Activated CD4-positive, alpha-beta memory T cell treated with anti-CD3 and anti-CD28 coated beads, Interleukin-2, amount 10 ng/mL, durations not matched to agents 7 days and 5 days (primary cell): ENCODE data around the gene PHB1. TPM values are rescaled to one million over a fixed set of nuclear protein-coding genes. Genes with fewer than 3 reads are reported as not detected.
A peak's percentile ranks its signal among the peaks of the same experiment; 100 is the strongest.

Experiments
- CTCF ChIA-PET: fragments of 350-600 bp; sonication (Branson Sonifier 250); formaldehyde crosslinking; loops from one replicate; lab custom pipeline; 2021; ENCODE audit warnings: antibody characterized with exemption, inconsistent platforms; lab: Charles Lee
- POLR2A ChIA-PET: fragments of 350-600 bp; sonication (Branson Sonifier 250); formaldehyde crosslinking; loops from one replicate; lab custom pipeline; 2021; ENCODE audit warnings: antibody characterized with exemption; lab: Charles Lee
- DNase-seq: peaks from one replicate; pipeline ENCODE4 v3.0.0-alpha.2; 2020
- H3K27ac Mint-ChIP-seq: one replicate; pipeline ENCODE4 v1.8.0; 2021; ENCODE audit warnings: mild to moderate bottlenecking, mixed read lengths
- H3K27me3 Mint-ChIP-seq: one replicate; pipeline ENCODE4 v1.8.0; 2021; ENCODE audit warnings: mixed read lengths
- H3K36me3 Mint-ChIP-seq: one replicate; pipeline ENCODE4 v1.8.0; 2021; ENCODE audit warnings: low read depth, mixed read lengths
- H3K4me1 Mint-ChIP-seq: one replicate; pipeline ENCODE4 v1.8.0; 2021; ENCODE audit warnings: mixed read lengths
- H3K4me3 Mint-ChIP-seq: one replicate; pipeline ENCODE4 v1.8.0; 2021; ENCODE audit warnings: mild to moderate bottlenecking, mixed read lengths
- H3K9me3 Mint-ChIP-seq: one replicate; pipeline ENCODE4 v1.8.0; 2021; ENCODE audit warnings: mixed read lengths
- total RNA-seq, 2 experiments: library from RNA; stranded (reverse); gene quantifications; one replicate each; pipeline ENCODE4 v1.2.3, GENCODE V29; 2021

The PHB1 gene
- total RNA-seq, 2 experiments from 2014 or later: 103 to 105 TPM

DNA sequence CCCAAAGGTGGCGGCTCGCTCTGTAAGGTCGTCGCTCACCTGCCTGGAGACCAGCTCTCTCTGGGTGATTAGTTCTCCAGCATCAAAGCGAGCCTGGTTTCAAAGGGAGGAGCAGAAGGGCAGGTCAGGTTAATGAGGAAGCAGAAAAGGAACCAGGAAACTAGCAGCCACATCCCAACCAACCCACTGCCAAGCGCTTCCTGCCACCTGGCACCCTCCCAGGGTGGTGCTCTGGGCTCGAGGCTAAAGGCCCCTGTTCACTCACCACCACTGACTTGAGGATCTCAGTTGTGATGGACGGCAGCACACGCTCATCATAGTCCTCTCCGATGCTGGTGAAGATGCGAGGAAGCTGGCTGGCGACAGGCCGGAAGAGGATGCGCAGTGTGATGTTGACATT is 5.6 kb downstream of the PHB1 start:
- Mint-ChIP-seq H3K27me3 (no peaks in the 10 kb centered on the region), H3K4me3 (no peak overlapping the region), H3K4me1 (peaks cover 33% of the 10 kb centered on the region), H3K9me3 (no peaks in the 10 kb centered on the region), H3K27ac (no peak overlapping the region), H3K36me3 (peaks cover 64% of the 10 kb centered on the region)
- ChIA-PET CTCF (interaction anchor here (0.7 to 8.5 kb wide), 10 partner anchors 10 to 496 kb away, joined by 3 to 144 read pairs (median 7); no protein-coding TSS in a partner anchor), POLR2A (no interaction called here)
- no peak for DNase-seq

DNA sequence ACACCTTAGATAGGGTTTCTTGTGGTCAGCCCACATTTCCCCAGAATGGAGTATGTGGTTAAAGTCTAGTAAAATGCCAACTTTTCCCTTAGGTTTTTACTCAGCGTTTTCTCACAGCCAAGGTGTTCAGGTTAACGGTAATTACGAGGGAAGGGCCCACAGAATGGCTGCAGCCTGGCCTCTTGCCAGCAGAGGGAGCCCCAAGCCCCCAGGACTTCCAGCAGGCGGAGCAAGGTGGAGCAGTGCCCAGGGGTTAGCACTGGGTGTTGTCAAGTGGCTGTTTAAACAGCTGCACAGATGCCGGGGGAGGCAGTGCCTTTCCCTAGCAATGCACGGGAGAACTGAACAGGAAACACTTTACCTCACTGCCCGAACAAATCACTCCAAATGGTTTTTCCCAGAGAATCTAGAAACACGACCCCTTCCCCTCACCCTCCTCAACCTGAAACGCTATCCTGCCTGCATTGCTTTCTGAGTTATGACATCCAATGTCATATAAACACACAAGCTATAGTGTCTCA is 6.6 kb downstream of the PHB1 start:
- peak; percentile 87 for DNase-seq
- Mint-ChIP-seq H3K4me1 (peaks cover 34% of the 10 kb centered on the region), H3K36me3 (peaks cover 71% of the 10 kb centered on the region), H3K27ac (peak overlapping the region; percentile 35), H3K4me3 (no peak overlapping the region), H3K27me3 (no peaks in the 10 kb centered on the region), H3K9me3 (no peaks in the 10 kb centered on the region)
- ChIA-PET CTCF (interaction anchor here (0.5 to 8.5 kb wide), 26 partner anchors 8 to 497 kb away, joined by 3 to 144 read pairs (median 4); no protein-coding TSS in a partner anchor), POLR2A (interaction anchor here (0.6 to 1.6 kb wide), 3 partner anchors 148 to 300 kb away, joined by 3 to 7 read pairs (median 4); partner anchors contain the start of gene SLC35B1)

DNA sequence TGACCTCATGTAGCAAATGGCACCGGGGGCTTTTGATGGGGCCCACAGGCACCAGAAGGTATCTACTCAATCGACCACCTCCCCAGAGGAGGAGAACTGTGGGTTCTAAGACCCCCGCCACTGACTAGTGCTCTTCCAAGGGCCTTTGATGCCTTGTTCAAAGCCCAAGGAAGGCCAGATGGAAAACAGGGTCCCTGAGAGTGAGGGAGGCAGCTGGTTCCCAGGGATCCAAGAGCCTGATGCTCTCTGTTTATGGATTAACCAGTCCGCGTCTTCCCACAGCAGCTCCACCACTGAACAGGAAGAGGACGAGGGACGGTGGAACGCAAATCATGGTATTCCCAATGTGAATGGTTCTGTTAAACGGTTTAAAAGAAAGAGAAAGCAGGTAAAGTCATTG is 7.6 kb downstream of the PHB1 start:
- no peak for DNase-seq
- ChIA-PET CTCF (interaction anchor here (0.7 to 8.5 kb wide), 15 partner anchors 8 to 149 kb away, joined by 3 to 144 read pairs (median 6); no protein-coding TSS in a partner anchor), POLR2A (interaction anchor here (1.2 to 1.6 kb wide), 2 partner anchors 149 to 301 kb away, joined by 3 to 7 read pairs; partner anchors contain the start of gene SLC35B1)
- Mint-ChIP-seq H3K4me1 (peaks cover 34% of the 10 kb centered on the region), H3K4me3 (no peak overlapping the region), H3K9me3 (no peaks in the 10 kb centered on the region), H3K36me3 (peaks cover 74% of the 10 kb centered on the region), H3K27ac (no peak overlapping the region), H3K27me3 (no peaks in the 10 kb centered on the region)

DNA sequence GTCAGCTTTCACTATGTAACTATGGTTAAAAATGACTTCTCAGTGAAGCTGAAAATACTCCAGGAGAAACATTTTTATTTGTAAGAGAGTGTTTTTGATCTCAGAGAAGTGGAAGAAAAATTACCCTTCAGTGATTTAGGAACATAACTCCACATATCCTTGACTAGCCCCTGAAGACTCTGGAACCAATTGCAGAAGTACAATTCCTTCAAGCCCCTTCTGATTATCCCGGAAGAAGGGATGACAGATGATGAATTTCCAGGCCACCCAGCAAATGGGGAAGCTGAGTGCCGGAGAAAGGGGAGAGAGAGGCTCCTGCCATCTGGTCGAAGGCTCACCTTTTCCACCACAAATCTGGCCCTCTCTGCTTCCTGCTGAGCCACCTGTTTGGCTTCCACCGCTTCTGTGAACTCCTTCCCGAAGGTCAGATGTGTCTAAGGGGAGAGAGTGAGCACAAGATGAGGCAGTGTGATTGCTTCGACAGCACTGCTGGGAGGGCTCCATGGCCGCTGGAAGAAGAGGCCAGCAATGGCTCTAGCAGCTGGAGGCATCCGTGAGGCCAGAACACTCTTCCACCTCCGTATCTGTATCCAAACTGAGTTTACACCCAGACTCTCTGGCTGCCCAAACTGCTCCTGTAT is 8.1 kb downstream of the PHB1 start:
- Mint-ChIP-seq H3K9me3 (no peaks in the 10 kb centered on the region), H3K4me1 (peaks cover 31% of the 10 kb centered on the region), H3K27me3 (no peaks in the 10 kb centered on the region), H3K27ac (no peak overlapping the region), H3K4me3 (no peak overlapping the region), H3K36me3 (peaks cover 68% of the 10 kb centered on the region)
- POLR2A ChIA-PET: no interaction called here
- CTCF ChIA-PET: interaction anchor here (0.6 to 8.5 kb wide), 7 partner anchors 17 to 256 kb away, joined by 3 to 144 read pairs (median 7); no protein-coding TSS in a partner anchor
- no peak for DNase-seq

DNA sequence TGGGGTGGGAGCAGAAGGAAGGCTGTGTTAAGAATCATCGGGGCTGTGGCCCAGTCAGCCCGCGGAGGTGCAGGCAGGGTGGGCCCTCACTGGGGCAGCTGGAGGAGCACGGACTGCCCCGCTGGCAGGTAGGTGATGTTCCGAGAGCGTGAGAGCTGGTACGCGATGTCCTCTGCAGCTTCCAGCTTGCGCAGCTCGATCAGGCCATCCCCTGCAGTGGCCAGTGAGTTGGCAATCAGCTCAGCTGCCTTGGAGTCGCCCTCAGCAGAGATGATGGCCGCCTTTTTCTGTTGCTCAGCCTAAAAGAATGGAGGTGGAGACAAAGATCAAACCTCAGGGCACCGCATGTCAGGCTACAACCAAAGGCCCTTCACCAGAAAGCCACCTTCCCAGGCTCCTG is 9.8 kb downstream of the PHB1 start:
- ChIA-PET POLR2A (no interaction called here), CTCF (interaction anchor here (0.6 to 1.7 kb wide), 2 partner anchors 23 to 152 kb away, joined by 3 to 7 read pairs; no protein-coding TSS in a partner anchor)
- Mint-ChIP-seq H3K4me1 (peaks cover 31% of the 10 kb centered on the region), H3K9me3 (no peaks in the 10 kb centered on the region), H3K36me3 (peaks cover 62% of the 10 kb centered on the region), H3K27me3 (no peaks in the 10 kb centered on the region), H3K4me3 (no peak overlapping the region), H3K27ac (no peak overlapping the region)
- no peak for DNase-seq

DNA sequence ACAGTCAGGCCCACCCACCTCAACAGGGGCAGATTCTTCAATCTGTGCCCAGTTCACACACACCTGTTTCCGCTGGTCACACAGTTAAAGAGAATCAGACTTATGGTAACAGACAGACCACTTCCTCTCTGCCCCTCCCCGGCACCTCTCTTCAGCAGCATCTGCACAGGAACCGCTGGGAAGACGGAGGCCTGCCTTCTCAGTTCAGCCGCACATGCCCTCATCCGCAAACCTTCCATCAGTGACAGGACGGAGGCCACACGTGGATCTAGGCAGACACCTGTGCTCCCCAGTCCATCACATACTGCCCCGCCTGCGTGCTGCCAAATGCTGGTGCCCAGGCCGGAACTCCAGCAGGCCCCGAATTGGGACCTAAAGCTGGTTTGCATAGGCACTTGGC is 10.3 kb downstream of the PHB1 start:
- H3K36me3 Mint-ChIP-seq: peaks cover 60% of the 10 kb centered on the region
- H3K27me3 Mint-ChIP-seq: no peaks in the 10 kb centered on the region
- POLR2A ChIA-PET: no interaction called here
- peaks cover 31% of the 10 kb centered on the region for H3K4me1 Mint-ChIP-seq
- H3K9me3 Mint-ChIP-seq: no peaks in the 10 kb centered on the region
- CTCF ChIA-PET: no interaction called here
- H3K27ac Mint-ChIP-seq: peak overlapping the region; percentile 59
- no peak for DNase-seq
- no peak overlapping the region for H3K4me3 Mint-ChIP-seq

DNA sequence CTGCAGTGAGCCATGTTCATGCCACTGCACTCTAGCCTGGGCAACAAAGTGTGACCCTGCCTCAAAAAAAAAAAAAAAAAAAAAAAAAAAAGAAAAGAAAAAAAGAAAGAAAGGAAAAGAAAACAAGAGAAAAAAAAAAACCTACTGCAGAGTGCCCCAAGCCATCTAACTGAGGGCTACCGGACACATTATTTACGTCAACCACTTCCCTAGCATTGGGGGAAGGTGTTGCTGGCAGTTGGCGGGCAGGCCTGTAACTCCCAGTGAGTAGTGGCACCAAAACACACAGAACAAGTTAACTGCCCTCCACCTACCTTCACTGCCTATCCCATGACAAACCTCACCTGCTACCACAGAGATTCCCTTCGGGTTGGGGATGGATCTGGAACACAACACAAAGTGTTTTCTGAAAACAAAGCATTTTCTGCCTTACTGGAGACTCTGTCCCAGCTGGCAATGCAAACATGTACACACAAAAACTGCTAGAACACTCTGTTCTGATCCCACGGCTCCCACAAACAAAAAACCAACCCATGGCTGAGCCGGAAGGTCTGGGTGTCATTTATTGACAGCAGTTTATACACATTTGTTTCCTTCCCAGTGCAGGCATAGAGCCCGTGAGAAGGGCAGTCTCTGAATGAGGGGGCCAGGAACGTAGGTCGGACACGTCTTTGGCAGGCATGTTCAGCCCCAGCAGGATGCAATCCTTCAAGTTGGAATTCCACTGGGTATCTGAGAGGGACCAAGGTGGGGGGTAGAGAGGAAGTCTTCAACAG is 11.0 kb downstream of the PHB1 start:
- Mint-ChIP-seq H3K9me3 (no peaks in the 10 kb centered on the region), H3K27ac (peak overlapping the region; percentile 59), H3K36me3 (peaks cover 54% of the 10 kb centered on the region), H3K27me3 (no peaks in the 10 kb centered on the region), H3K4me1 (peaks cover 25% of the 10 kb centered on the region), H3K4me3 (no peak overlapping the region)
- DNase-seq: no peak
- ChIA-PET CTCF (no interaction called here), POLR2A (no interaction called here)

DNA sequence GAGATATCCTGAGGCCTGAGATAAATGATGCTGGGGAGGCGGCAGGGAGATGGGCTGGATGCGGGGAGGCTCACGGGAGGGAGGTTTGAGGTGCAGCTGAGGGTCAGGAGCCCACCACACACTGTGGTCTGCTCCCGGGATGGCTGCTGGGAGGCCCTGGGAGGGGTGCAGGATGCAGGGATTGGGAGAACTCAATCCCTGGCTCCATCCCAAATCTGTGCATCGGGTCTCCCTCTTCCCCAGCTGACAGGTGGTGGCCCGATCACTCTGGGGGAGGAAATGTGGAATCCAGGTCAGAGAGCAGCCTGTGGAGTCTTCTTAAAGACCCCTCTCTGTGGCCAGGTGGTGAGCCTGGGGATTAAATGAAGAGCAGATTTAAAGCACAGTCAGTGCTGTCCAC is 12.0 kb downstream of the PHB1 start:
- POLR2A ChIA-PET: no interaction called here
- no peaks in the 10 kb centered on the region for H3K9me3 Mint-ChIP-seq
- H3K4me3 Mint-ChIP-seq: no peak overlapping the region
- CTCF ChIA-PET: no interaction called here
- H3K27me3 Mint-ChIP-seq: no peaks in the 10 kb centered on the region
- no peak for DNase-seq
- H3K4me1 Mint-ChIP-seq: peaks cover 15% of the 10 kb centered on the region
- no peak overlapping the region for H3K27ac Mint-ChIP-seq
- peaks cover 44% of the 10 kb centered on the region for H3K36me3 Mint-ChIP-seq

DNA sequence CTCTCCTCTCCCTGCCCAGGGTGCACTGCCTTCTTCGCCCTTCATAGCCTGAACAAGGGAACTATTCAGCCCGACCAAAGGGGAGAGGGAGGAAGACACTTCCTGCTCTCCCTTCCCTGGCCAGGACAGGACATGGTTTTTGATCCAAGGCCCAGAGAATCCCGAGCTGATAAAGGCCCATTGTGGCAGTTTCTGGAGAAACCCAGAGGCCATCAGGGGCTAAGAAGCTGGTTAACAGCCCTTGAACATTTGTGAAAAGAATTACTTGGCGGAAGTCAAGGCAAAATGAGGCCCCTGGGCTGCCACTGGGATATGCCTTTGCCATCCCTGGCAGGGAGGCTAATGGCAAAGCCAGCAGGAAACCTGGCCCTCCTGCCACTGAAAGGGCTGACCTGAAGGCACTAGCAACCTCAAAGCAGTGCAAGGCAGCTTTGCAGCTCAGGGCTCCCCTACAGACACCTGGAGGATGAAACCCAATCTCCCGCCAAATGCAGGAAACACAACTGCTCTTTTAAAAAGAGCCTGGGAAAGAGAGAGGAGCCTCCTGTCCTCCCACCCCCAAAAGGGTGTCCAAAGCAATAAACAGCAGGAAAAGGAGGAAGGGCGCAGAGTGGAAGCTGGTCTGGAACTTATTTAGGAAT is 12.6 kb downstream of the PHB1 start:
- CTCF ChIA-PET: no interaction called here
- POLR2A ChIA-PET: interaction anchor here (0.7 kb wide), 1 partner anchor 11 kb away, joined by 3 read pairs; no protein-coding TSS in a partner anchor
- H3K27me3 Mint-ChIP-seq: no peaks in the 10 kb centered on the region
- no peak overlapping the region for H3K27ac Mint-ChIP-seq
- no peaks in the 10 kb centered on the region for H3K9me3 Mint-ChIP-seq
- peaks cover 41% of the 10 kb centered on the region for H3K36me3 Mint-ChIP-seq
- H3K4me3 Mint-ChIP-seq: no peak overlapping the region
- H3K4me1 Mint-ChIP-seq: peaks cover 13% of the 10 kb centered on the region
- no peak for DNase-seq

DNA sequence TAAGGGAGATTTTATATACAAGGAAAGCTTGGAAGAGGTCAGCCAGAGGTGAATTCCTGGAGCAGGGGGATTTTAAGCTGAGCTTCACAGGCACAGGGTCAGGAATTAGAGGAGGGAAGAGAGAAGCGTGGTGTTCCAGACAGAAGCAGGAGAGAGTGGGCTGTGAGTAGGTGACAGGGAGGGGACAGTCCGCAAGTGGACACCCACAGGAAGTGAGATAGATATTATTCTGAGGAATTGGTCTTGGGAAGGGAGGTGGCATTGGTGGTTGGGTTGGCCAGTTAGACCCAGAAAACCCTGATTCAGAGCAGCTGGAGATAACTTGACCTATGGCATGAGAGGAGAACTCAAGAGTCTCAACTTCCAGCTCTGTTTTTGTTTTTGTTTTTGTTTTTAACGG is 14.7 kb downstream of the PHB1 start:
- Mint-ChIP-seq H3K4me3 (no peak overlapping the region), H3K4me1 (peaks cover 14% of the 10 kb centered on the region), H3K27ac (no peak overlapping the region), H3K9me3 (no peaks in the 10 kb centered on the region), H3K27me3 (no peaks in the 10 kb centered on the region), H3K36me3 (peaks cover 21% of the 10 kb centered on the region)
- CTCF ChIA-PET: interaction anchor here (0.9 to 3.8 kb wide), 7 partner anchors 8 to 158 kb away, joined by 4 to 32 read pairs (median 7); partner anchors contain the start of gene PHB1
- no peak for DNase-seq
- POLR2A ChIA-PET: no interaction called here

DNA sequence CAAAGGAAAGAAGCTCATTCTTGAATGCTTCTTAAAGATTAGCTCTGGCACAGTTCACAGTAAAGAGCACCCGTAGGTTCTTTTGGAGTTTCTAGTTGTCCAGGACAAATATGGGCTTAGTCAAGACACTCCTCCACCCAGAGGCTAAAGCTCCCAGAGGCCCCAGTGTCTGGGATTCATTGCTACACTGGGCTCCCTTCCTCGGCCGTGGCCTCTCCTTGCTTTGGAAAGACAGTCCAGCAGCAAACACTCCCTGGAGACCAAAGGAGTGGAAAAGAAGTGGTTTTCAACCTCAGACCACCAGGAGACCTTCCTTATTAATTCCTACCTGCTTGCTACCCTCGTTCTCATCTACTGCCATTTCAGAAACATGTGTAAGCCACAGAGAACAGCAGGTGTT is 17.1 kb downstream of the PHB1 start:
- DNase-seq: no peak
- no peak overlapping the region for H3K27ac Mint-ChIP-seq
- peaks cover 4% of the 10 kb centered on the region for H3K36me3 Mint-ChIP-seq
- peaks cover 17% of the 10 kb centered on the region for H3K4me1 Mint-ChIP-seq
- POLR2A ChIA-PET: interaction anchor here (1.4 kb wide), 1 partner anchor 37 kb away, joined by 3 read pairs; no protein-coding TSS in a partner anchor
- no peaks in the 10 kb centered on the region for H3K27me3 Mint-ChIP-seq
- CTCF ChIA-PET: interaction anchor here (1.0 to 3.8 kb wide), 6 partner anchors 11 to 217 kb away, joined by 3 to 32 read pairs (median 8); no protein-coding TSS in a partner anchor
- H3K9me3 Mint-ChIP-seq: no peaks in the 10 kb centered on the region
- no peak overlapping the region for H3K4me3 Mint-ChIP-seq

DNA sequence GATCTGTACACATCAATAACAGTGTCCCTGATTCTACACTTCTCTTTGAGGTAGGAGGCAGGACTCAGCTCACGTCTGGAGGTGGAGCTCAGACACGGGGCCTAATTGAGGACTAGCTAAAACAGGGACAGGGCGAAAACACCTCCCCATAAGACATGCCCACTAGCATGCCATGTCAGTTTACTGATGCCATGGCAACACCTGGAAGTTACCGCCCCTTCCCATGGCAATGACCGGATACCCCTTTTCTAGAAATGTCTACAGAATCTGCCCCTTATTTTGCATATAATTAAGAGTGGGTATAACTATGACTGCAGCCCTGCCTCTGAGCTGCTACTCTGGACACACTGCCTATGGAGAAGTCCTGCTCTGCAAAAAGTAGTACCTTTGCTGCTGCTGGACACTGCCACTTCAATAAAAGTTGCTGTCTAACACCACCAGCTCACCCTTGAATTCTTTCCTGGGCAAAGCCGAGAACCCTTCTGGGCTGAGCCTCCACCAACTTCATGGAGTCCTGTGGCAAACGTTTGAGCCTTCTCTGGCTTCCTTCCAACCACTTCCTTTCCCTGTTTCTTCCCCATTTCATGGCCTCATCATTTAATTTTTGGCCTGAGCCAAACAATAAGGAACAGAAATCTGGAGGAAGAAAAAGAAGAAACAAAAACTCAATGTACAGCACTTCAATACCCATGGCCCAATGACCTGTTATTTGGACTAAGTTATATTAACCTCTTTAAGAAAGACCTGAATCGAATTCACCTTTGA is 21.0 kb downstream of the PHB1 start:
- Mint-ChIP-seq H3K9me3 (no peaks in the 10 kb centered on the region), H3K4me3 (no peak overlapping the region), H3K36me3 (no peaks in the 10 kb centered on the region), H3K27ac (peak overlapping the region; percentile 11), H3K4me1 (peaks cover 44% of the 10 kb centered on the region), H3K27me3 (no peaks in the 10 kb centered on the region)
- POLR2A ChIA-PET: interaction anchor here (0.7 to 0.9 kb wide), 2 partner anchors 35 to 78 kb away, joined by 3 read pairs; no protein-coding TSS in a partner anchor
- CTCF ChIA-PET: interaction anchor here (0.6 to 1.7 kb wide), 9 partner anchors 7 to 134 kb away, joined by 3 to 13 read pairs (median 5); no protein-coding TSS in a partner anchor
- DNase-seq: no peak
